ENCODE results near the gene OR1F1. TPM values are rescaled to one million over a fixed set of nuclear protein-coding genes. Genes with fewer than 3 reads are reported as not detected.

OR1F1 gene
- total and polyA plus RNA-seq, 2 of the 8 experiments (the other 6 are each of a cell fraction or from before 2014, with no cell fraction given): 0.52 to 1.2 TPM

DNA sequence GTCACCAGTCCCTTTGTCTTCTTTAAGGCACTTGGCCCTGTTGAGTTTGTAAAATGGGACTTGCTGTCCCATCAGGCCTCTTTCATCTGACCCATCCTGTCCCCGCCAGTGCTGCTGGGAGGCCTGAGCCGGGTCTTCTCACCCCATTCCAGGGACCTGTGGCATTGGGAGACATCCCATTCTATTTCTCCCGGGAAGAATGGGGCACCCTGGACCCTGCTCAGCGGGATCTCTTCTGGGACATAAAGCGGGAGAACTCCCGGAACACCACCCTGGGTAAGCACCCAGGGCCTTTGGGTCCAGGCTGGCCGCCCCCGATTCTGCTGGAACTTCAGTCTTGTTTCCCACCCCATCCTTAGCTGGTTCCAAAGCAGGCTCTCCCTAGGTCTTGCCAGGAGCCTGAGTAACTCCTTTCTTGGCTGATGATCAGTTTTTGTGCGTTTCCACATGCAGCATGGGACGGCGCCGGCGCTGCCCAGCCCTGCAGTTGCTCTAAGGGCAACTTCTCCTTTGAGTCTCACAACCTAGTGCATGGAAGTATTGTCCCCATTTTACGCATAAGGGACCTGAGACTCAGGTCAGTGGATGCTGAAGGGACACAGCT lies 49.1 kb upstream of the OR1F1 start (continued):
- TF ChIP-seq CHD7 (IDR thresholded peaks at IDR 0.05; ENCODE audit: insufficient replicate concordance, low read length) (no peak), ASH2L (IDR thresholded peaks at IDR 0.05; ENCODE audit: low read length) (no peak), YY1 (IDR thresholded peaks at IDR 0.05; ENCODE audit: low read depth, low read length) (no peak), TAF1 (IDR thresholded peaks at IDR 0.05; ENCODE audit: low read depth, low read length) (no peak), ZNF274 (IDR thresholded peaks at IDR 0.05; ENCODE audit: borderline replicate concordance, extremely low read depth, low read length) (no peak), SP2 (IDR thresholded peaks at IDR 0.05; ENCODE audit: low read length) (no peak), NRF1 (IDR thresholded peaks at IDR 0.05; ENCODE audit: low read depth, low read length) (no peak), TBP (IDR thresholded peaks at IDR 0.05; ENCODE audit: low read depth, low read length) (no peak), BCL11A (IDR thresholded peaks at IDR 0.05; ENCODE audit: low read depth in 2 of 2, low read length in 2 of 2) (no peak), CREB1 (IDR thresholded peaks at IDR 0.05) (no peak), KDM1A (IDR thresholded peaks at IDR 0.05; ENCODE audit: borderline replicate concordance, low read length) (no peak), TEAD4 (IDR thresholded peaks at IDR 0.05; ENCODE audit: low read depth, low read length) (no peak)
